GM23338 (cell line): Measurements from ENCODE around the gene TTLL9. TPM values are rescaled to one million over a fixed set of nuclear protein-coding genes. Genes with fewer than 3 reads are reported as not detected.

ENCODE experiments used
- ATAC-seq: fragments of 200-7000 bp; cut with Tn5 transposase; 3 replicates; pipeline ENCODE4 v1.9.1; 2020
- DNase-seq: peaks from one replicate; pipeline ENCODE4 v3.0.0-alpha.2; 2015; ENCODE audit warnings: low spot score
- H2AFZ ChIP-seq: fragments of 200-600 bp; sonication (generic); 2 replicates; pipeline ENCODE4 v1.8.0; 2016; ENCODE audit warnings: antibody characterized with exemption, mild to moderate bottlenecking, moderate library complexity
- H3F3A ChIP-seq: fragments of 200-600 bp; sonication (generic); replicated peaks from 2 replicates; pipeline ENCODE4 v1.8.0; 2017; ENCODE audit warnings: antibody characterized with exemption, mixed run types, low read depth
- H3K27ac ChIP-seq: fragments of 200-600 bp; sonication (generic); 2 replicates; pipeline ENCODE4 v1.6.1; 2016; ENCODE audit warnings: low read depth
- H3K27me3 ChIP-seq: fragments of 200-600 bp; sonication (generic); 2 replicates; pipeline ENCODE4 v1.8.0; 2016; ENCODE audit warnings: mild to moderate bottlenecking, mixed run types, moderate library complexity; ENCODE audit not compliant: insufficient read depth
- H3K36me3 ChIP-seq: fragments of 200-600 bp; sonication (generic); 2 replicates; pipeline ENCODE4 v1.8.0; 2016; ENCODE audit warnings: mild to moderate bottlenecking; ENCODE audit not compliant: insufficient read depth
- H3K4me1 ChIP-seq: fragments of 200-600 bp; sonication (generic); 2 replicates; pipeline ENCODE4 v1.8.0; 2016; ENCODE audit warnings: mild to moderate bottlenecking, moderate library complexity; ENCODE audit not compliant: insufficient read depth
- H3K4me2 ChIP-seq: fragments of 200-600 bp; sonication (generic); 2 replicates; pipeline ENCODE4 v1.7.1; 2017; ENCODE audit warnings: mixed run types
- H3K4me3 ChIP-seq: fragments of 200-600 bp; sonication (generic); 2 replicates; pipeline ENCODE4 v1.6.1; 2016; ENCODE audit warnings: mixed run types
- H3K79me2 ChIP-seq: fragments of 200-600 bp; sonication (generic); replicated peaks from 2 replicates; pipeline ENCODE4 v1.8.0; 2017; ENCODE audit warnings: mild to moderate bottlenecking; ENCODE audit not compliant: insufficient read depth
- H3K9me2 ChIP-seq: fragments of 200-600 bp; sonication (generic); 2 replicates; pipeline ENCODE4 v1.8.0; 2017; ENCODE audit not compliant: insufficient read depth
- H4K20me1 ChIP-seq: fragments of 200-600 bp; sonication (generic); replicated peaks from 2 replicates; pipeline ENCODE4 v1.8.0; 2017; ENCODE audit warnings: mild to moderate bottlenecking; ENCODE audit not compliant: insufficient read depth
- H3K27ac Mint-ChIP-seq: 2 replicates; pipeline ENCODE4 v1.8.0; 2020; ENCODE audit warnings: inconsistent platforms, mild to moderate bottlenecking, moderate library complexity, mixed read lengths
- H3K27me3 Mint-ChIP-seq: 3 replicates; pipeline ENCODE4 v1.8.0; 2022; ENCODE audit warnings: low read depth, mild to moderate bottlenecking, moderate library complexity, mixed read lengths, inconsistent platforms; ENCODE audit not compliant: insufficient read depth, poor library complexity
- H3K36me3 Mint-ChIP-seq: 3 replicates; pipeline ENCODE4 v1.8.0; 2021; ENCODE audit warnings: low read depth, mild to moderate bottlenecking, inconsistent platforms, moderate library complexity, mixed read lengths
- H3K4me1 Mint-ChIP-seq: 3 replicates; pipeline ENCODE4 v1.8.0; 2020; ENCODE audit warnings: mild to moderate bottlenecking, inconsistent platforms, mixed read lengths
- H3K4me3 Mint-ChIP-seq: 3 replicates; pipeline ENCODE4 v1.8.0; 2021; ENCODE audit warnings: moderate library complexity, mild to moderate bottlenecking, inconsistent platforms, mixed read lengths
- H3K9me3 Mint-ChIP-seq: 3 replicates; pipeline ENCODE4 v1.8.0; 2020; ENCODE audit warnings: moderate library complexity, mild to moderate bottlenecking, inconsistent platforms, mixed read lengths
- EZH2phosphoT487 ChIP-seq: fragments of 200-600 bp; sonication (generic); IDR thresholded peaks from one replicate; pipeline ENCODE4 v1.8.1; 2018; ENCODE audit warnings: antibody characterized with exemption; ENCODE audit not compliant: unreplicated experiment
- NANOG ChIP-seq: IDR thresholded peaks from 2 replicates; pipeline ENCODE4 v1.6.1; 2016; ENCODE audit warnings: antibody characterized with exemption, borderline replicate concordance
- POLR2AphosphoS5 ChIP-seq: IDR thresholded peaks from 2 replicates; pipeline ENCODE4 v1.6.1; 2016; ENCODE audit warnings: antibody characterized with exemption, low read depth
- STAT1 ChIP-seq: IDR thresholded peaks from one replicate; pipeline ENCODE4 v1.6.1; 2016; ENCODE audit warnings: antibody characterized with exemption; ENCODE audit not compliant: unreplicated experiment
- polyA plus RNA-seq: library from polyadenylated mRNA; unstranded; fragments of >200 nt; fragmentation: Nextera tagmentation; extraction: Ambion mirVana; gene quantifications from 2 replicates; pipeline ENCODE4 v1.2.1, GENCODE V29; 2016
- total RNA-seq: library from RNA; depleted of rRNA; stranded (reverse); fragments of >200 nt; shearing (Covaris generic); gene quantifications from 2 replicates; pipeline ENCODE4 v1.2.3, GENCODE V29; 2014
- TF ChIP-seq, protein P1 (sequence below): IDR thresholded peaks from 2 replicates; pipeline ENCODE4 v1.6.1; 2016; ENCODE audit warnings: antibody characterized with exemption
- TF ChIP-seq, protein P2 (sequence below): IDR thresholded peaks from one replicate; pipeline ENCODE4 v1.6.1; 2018; ENCODE audit warnings: antibody characterized with exemption; ENCODE audit not compliant: unreplicated experiment
- TF ChIP-seq, protein P3 (sequence below): fragments of 250-450 bp; sonication (Bioruptor Pico); IDR thresholded peaks from 2 replicates; pipeline ENCODE4 v1.5.0; 2020; ENCODE audit warnings: mild to moderate bottlenecking, moderate library complexity
- TF ChIP-seq, protein P4 (sequence below), 2 experiments: fragments of 200-600 bp in 1 of 2; sonication (generic) in 1 of 2; conservative IDR thresholded peaks; 2 replicates each; pipeline versions ENCODE4 v1.5.1 to v1.6.1; 2016 to 2017; ENCODE audit warnings: antibody characterized with exemption in 2 of 2, low read depth in 2 of 2, mild to moderate bottlenecking in 2 of 2, moderate library complexity in 1 of 2

The TTLL9 gene
- total and polyA plus RNA-seq, 2 experiments from 2014 or later: not detected

DNA sequence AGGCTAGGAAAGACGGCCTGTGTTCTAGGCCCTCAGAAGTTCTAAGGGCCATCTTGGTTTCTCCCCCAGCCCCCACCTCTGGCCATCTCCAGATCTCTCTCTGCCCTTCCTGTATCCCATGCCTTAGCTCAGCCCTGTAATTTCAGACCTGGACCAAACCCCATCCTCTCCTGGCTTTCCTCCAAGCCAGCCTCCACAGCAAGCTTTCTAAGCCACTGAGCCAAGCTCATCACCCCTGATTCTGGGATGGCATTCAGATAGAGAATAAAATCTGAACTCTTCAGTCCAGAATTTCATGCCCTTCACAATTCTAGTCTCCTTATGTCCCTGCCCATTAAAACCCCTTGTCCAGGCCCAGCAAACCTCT is 120.9 kb downstream of the TTLL9 start:
- Histone ChIP-seq H3K27me3 (peaks cover 34% of the 10 kb centered on the region), H4K20me1 (peaks cover 6% of the 10 kb centered on the region; the same call in 1 of the 2 replicates), H3K79me2 (no peaks in the 10 kb centered on the region), H3K4me2 (no peak overlapping the region), H3K27ac (no peak overlapping the region), H3F3A (0 out of 2 replicates have a peak, but pooled peaks cover 12% of the 10 kb centered on the region), H3K9me2 (no peaks in the 10 kb centered on the region), H3K4me3 (no peak overlapping the region), H2AFZ (no peak overlapping the region), H3K4me1 (peaks cover 7% of the 10 kb centered on the region; the same call in 1 of the 2 replicates), H3K36me3 (no peaks in the 10 kb centered on the region)
- Mint-ChIP-seq H3K27me3 (peaks cover 27% of the 10 kb centered on the region), H3K4me1 (peaks cover 5% of the 10 kb centered on the region; the same call in 2 of the 3 replicates), H3K27ac (no peak overlapping the region), H3K4me3 (no peak overlapping the region), H3K9me3 (peaks cover 9% of the 10 kb centered on the region), H3K36me3 (no peaks in the 10 kb centered on the region; the same call in 2 of the 3 replicates)
- no peak for DNase-seq
- ATAC-seq: no peak
- TF ChIP-seq, protein P1, sequence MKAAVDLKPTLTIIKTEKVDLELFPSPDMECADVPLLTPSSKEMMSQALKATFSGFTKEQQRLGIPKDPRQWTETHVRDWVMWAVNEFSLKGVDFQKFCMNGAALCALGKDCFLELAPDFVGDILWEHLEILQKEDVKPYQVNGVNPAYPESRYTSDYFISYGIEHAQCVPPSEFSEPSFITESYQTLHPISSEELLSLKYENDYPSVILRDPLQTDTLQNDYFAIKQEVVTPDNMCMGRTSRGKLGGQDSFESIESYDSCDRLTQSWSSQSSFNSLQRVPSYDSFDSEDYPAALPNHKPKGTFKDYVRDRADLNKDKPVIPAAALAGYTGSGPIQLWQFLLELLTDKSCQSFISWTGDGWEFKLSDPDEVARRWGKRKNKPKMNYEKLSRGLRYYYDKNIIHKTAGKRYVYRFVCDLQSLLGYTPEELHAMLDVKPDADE: no peak
- TF ChIP-seq, protein P2, sequence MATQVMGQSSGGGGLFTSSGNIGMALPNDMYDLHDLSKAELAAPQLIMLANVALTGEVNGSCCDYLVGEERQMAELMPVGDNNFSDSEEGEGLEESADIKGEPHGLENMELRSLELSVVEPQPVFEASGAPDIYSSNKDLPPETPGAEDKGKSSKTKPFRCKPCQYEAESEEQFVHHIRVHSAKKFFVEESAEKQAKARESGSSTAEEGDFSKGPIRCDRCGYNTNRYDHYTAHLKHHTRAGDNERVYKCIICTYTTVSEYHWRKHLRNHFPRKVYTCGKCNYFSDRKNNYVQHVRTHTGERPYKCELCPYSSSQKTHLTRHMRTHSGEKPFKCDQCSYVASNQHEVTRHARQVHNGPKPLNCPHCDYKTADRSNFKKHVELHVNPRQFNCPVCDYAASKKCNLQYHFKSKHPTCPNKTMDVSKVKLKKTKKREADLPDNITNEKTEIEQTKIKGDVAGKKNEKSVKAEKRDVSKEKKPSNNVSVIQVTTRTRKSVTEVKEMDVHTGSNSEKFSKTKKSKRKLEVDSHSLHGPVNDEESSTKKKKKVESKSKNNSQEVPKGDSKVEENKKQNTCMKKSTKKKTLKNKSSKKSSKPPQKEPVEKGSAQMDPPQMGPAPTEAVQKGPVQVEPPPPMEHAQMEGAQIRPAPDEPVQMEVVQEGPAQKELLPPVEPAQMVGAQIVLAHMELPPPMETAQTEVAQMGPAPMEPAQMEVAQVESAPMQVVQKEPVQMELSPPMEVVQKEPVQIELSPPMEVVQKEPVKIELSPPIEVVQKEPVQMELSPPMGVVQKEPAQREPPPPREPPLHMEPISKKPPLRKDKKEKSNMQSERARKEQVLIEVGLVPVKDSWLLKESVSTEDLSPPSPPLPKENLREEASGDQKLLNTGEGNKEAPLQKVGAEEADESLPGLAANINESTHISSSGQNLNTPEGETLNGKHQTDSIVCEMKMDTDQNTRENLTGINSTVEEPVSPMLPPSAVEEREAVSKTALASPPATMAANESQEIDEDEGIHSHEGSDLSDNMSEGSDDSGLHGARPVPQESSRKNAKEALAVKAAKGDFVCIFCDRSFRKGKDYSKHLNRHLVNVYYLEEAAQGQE: no peak
- TF ChIP-seq NANOG (no peak), STAT1 (no peak), POLR2AphosphoS5 (no peak), EZH2phosphoT487 (no peak)
- TF ChIP-seq, protein P3, sequence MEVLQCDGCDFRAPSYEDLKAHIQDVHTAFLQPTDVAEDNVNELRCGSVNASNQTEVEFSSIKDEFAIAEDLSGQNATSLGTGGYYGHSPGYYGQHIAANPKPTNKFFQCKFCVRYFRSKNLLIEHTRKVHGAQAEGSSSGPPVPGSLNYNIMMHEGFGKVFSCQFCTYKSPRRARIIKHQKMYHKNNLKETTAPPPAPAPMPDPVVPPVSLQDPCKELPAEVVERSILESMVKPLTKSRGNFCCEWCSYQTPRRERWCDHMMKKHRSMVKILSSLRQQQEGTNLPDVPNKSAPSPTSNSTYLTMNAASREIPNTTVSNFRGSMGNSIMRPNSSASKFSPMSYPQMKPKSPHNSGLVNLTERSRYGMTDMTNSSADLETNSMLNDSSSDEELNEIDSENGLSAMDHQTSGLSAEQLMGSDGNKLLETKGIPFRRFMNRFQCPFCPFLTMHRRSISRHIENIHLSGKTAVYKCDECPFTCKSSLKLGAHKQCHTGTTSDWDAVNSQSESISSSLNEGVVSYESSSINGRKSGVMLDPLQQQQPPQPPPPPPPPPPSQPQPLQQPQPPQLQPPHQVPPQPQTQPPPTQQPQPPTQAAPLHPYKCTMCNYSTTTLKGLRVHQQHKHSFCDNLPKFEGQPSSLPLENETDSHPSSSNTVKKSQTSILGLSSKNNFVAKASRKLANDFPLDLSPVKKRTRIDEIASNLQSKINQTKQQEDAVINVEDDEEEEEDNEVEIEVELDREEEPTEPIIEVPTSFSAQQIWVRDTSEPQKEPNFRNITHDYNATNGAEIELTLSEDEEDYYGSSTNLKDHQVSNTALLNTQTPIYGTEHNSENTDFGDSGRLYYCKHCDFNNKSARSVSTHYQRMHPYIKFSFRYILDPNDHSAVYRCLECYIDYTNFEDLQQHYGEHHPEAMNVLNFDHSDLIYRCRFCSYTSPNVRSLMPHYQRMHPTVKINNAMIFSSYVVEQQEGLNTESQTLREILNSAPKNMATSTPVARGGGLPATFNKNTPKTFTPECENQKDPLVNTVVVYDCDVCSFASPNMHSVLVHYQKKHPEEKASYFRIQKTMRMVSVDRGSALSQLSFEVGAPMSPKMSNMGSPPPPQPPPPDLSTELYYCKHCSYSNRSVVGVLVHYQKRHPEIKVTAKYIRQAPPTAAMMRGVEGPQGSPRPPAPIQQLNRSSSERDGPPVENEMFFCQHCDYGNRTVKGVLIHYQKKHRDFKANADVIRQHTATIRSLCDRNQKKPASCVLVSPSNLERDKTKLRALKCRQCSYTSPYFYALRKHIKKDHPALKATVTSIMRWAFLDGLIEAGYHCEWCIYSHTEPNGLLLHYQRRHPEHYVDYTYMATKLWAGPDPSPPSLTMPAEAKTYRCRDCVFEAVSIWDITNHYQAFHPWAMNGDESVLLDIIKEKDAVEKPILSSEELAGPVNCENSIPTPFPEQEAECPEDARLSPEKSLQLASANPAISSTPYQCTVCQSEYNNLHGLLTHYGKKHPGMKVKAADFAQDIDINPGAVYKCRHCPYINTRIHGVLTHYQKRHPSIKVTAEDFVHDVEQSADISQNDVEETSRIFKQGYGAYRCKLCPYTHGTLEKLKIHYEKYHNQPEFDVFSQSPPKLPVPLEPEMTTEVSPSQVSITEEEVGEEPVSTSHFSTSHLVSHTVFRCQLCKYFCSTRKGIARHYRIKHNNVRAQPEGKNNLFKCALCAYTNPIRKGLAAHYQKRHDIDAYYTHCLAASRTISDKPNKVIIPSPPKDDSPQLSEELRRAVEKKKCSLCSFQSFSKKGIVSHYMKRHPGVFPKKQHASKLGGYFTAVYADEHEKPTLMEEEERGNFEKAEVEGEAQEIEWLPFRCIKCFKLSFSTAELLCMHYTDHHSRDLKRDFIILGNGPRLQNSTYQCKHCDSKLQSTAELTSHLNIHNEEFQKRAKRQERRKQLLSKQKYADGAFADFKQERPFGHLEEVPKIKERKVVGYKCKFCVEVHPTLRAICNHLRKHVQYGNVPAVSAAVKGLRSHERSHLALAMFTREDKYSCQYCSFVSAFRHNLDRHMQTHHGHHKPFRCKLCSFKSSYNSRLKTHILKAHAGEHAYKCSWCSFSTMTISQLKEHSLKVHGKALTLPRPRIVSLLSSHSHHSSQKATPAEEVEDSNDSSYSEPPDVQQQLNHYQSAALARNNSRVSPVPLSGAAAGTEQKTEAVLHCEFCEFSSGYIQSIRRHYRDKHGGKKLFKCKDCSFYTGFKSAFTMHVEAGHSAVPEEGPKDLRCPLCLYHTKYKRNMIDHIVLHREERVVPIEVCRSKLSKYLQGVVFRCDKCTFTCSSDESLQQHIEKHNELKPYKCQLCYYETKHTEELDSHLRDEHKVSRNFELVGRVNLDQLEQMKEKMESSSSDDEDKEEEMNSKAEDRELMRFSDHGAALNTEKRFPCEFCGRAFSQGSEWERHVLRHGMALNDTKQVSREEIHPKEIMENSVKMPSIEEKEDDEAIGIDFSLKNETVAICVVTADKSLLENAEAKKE (CRISPR knock-in tag): no peak
- TF ChIP-seq, protein P4, sequence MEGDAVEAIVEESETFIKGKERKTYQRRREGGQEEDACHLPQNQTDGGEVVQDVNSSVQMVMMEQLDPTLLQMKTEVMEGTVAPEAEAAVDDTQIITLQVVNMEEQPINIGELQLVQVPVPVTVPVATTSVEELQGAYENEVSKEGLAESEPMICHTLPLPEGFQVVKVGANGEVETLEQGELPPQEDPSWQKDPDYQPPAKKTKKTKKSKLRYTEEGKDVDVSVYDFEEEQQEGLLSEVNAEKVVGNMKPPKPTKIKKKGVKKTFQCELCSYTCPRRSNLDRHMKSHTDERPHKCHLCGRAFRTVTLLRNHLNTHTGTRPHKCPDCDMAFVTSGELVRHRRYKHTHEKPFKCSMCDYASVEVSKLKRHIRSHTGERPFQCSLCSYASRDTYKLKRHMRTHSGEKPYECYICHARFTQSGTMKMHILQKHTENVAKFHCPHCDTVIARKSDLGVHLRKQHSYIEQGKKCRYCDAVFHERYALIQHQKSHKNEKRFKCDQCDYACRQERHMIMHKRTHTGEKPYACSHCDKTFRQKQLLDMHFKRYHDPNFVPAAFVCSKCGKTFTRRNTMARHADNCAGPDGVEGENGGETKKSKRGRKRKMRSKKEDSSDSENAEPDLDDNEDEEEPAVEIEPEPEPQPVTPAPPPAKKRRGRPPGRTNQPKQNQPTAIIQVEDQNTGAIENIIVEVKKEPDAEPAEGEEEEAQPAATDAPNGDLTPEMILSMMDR (conservative IDR thresholded peaks at IDR 0.05; ENCODE audit: low read depth in 2 of 2): no peak
